GM12874 (cell line): ENCODE measurements around the gene KAZN.

Source experiments
- CTCF ChIP-seq: IDR thresholded peaks from 2 replicates; pipeline ENCODE4 v1.5.1; 2011; ENCODE audit warnings: low read depth, mild to moderate bottlenecking, control low read depth, low read length, moderate library complexity; ENCODE audit not compliant: insufficient read depth

Gene KAZN

GRCh38 chr1:15067148-15067547 lies 468.7 kb downstream of the KAZN start:
- TF ChIP-seq CTCF = no peak

GRCh38 chr1:15068152-15068551 lies 469.7 kb downstream of the KAZN start:
- TF ChIP-seq CTCF = no peak

DNA sequence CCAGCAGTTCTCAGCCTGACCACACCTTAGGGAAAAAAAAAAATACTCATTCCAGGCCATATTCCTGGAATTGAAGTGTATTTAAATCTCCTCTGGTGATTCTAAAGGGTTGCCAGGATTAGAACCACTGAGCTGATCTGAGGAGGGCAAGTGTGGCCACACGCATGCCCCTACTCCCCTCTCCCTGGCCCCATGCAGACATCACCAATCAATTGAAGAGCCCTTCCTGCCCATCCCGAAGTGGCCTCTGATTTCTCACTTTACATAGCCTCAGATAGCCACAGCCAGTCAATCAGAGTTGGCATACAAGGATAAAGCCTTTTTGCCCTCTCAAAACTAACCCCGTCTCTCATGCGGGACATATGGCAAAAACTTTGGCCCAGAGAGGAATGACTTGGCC lies 470.5 kb downstream of the KAZN start:
- no peak for TF ChIP-seq CTCF

DNA sequence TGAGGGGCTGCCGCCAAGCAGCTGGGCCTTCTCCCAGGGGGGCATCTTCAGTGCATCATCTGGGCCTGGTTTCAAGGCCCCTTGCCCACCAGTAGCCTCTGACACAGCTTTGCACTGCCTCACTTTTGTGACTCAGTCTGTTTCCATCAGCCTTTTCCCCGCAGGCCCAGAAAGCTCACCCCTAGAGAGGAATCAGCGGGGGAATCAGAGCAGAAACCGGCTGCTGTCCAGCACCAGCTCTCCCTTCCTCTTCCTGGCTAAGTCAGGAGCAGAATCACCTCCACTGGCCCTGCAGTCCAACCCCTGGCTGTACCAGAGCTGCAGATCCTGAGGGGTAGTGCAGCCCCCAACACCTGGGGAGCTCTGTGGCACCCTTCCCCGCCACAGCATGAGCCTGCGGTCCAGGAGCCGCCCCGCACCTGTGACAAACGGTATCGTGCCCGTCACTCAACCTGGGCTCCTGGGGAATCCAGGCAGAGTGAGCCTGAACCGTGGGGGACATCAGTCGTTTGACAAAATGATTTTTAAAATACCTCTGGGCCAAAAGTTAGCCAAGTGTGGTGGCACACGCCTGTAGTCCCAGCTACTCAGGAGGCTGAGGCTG lies 471.8 kb downstream of the KAZN start:
- no peak for TF ChIP-seq CTCF

GRCh38 chr1:15071936-15072335 lies 473.5 kb downstream of the KAZN start:
- no peak for TF ChIP-seq CTCF

DNA sequence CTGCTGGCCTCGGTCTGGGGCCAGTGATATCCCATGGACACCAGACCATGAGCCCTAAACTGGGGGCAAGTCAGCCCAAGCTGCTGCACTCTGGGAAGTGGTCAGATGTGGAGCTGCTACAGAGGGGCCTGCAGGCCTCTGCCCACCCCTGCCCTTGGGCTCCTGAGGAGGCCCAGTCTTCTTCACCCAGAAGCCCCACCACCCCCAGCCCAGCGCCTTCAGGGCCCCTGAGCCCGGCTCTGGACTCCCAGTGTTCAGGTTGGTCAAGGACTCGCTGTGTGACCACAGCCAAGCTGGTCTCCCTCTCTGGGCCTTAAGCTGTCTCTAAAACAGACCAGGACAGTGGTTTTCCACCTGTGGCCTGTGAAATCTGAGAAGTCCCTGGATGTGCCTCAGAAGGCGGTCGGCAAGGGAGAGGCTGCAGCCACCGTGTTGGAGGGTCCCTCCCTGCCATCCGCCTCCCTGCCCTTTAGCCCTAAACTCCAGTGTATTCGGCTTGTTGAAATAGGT lies 475.4 kb downstream of the KAZN start:
- TF ChIP-seq CTCF = no peak

DNA sequence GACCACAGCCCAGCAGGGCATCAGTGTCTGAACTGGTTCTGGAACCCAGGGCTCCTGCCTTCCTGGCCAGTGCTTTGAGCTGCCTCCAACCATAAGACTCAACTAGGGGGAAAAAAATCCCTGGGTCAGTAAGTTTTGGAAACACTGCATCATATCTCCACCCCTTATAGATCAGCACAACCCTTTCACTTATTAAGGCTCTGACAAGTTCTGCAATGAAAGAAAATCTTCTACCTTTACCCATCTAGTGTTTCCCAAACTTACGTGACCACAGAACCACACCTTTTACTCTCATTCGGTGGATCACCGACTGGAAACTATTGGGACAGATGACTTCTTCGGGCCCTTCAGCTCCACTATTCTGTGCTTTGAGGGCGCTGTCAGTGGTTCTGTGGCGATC lies 476.7 kb downstream of the KAZN start:
- TF ChIP-seq CTCF = no peak
